GM12874 (cell line): ENCODE data around the gene KCNIP2.

Experiments
- CTCF ChIP-seq: IDR thresholded peaks from 2 replicates; pipeline ENCODE4 v1.5.1; 2011; ENCODE audit warnings: low read depth, mild to moderate bottlenecking, control low read depth, low read length, moderate library complexity; ENCODE audit not compliant: insufficient read depth

KCNIP2 gene

GRCh38 chr10:101881036-101881774, 37.6 kb upstream of the KCNIP2 start:
- TF ChIP-seq CTCF = no peak

- no peak for TF ChIP-seq CTCF
Observed at GRCh38 chr10:101880232-101880573, 36.6 kb upstream of the KCNIP2 start.

- TF ChIP-seq CTCF = no peak
Observed at GRCh38 chr10:101879456-101880231, 36.0 kb upstream of the KCNIP2 start.

- TF ChIP-seq CTCF = no peak
Observed at GRCh38 chr10:101878869-101879268, 35.3 kb upstream of the KCNIP2 start.

- TF ChIP-seq CTCF = no peak
Observed at GRCh38 chr10:101875068-101875688, 31.6 kb upstream of the KCNIP2 start.

GRCh38 chr10:101874252-101874651, 30.7 kb upstream of the KCNIP2 start:
- no peak for TF ChIP-seq CTCF

- TF ChIP-seq CTCF = no peak
Observed at GRCh38 chr10:101867931-101868330, 24.3 kb upstream of the KCNIP2 start.
